Breast epithelium (tissue), 3 donors: ENCODE measurements around the gene DSCAM.

ENCODE experiments used
- POLR2A ChIP-seq: fragments of 450-650 bp; IDR thresholded peaks from one replicate; pipeline ENCODE4 v1.6.1; 2016; ENCODE audit warnings: antibody characterized with exemption, mild to moderate bottlenecking, moderate library complexity
- POLR2AphosphoS5 ChIP-seq, 3 donors: sonication (generic); formaldehyde crosslinking; IDR thresholded peaks; one replicate each; pipeline ENCODE4 v1.6.1; 2017; ENCODE audit warnings: antibody characterized with exemption in 3 of 3
- TF ChIP-seq, protein P1 (sequence below), 3 donors: fragments of 450-650 bp; IDR thresholded peaks; one replicate each; pipeline ENCODE4 v1.5.1; 2016 to 2017; ENCODE audit warnings: antibody characterized with exemption in 3 of 3, mild to moderate bottlenecking in 3 of 3, moderate library complexity in 3 of 3

GRCh38 chr21:40567501-40567900 is 279.5 kb downstream of the DSCAM start:
- TF ChIP-seq POLR2AphosphoS5 (IDR thresholded peaks at IDR 0.05) (no peak), POLR2A (no peak)
- TF ChIP-seq, protein P1, sequence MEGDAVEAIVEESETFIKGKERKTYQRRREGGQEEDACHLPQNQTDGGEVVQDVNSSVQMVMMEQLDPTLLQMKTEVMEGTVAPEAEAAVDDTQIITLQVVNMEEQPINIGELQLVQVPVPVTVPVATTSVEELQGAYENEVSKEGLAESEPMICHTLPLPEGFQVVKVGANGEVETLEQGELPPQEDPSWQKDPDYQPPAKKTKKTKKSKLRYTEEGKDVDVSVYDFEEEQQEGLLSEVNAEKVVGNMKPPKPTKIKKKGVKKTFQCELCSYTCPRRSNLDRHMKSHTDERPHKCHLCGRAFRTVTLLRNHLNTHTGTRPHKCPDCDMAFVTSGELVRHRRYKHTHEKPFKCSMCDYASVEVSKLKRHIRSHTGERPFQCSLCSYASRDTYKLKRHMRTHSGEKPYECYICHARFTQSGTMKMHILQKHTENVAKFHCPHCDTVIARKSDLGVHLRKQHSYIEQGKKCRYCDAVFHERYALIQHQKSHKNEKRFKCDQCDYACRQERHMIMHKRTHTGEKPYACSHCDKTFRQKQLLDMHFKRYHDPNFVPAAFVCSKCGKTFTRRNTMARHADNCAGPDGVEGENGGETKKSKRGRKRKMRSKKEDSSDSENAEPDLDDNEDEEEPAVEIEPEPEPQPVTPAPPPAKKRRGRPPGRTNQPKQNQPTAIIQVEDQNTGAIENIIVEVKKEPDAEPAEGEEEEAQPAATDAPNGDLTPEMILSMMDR (IDR thresholded peaks at IDR 0.05) = no peak
